Panc1 (cell line): ENCODE results near the gene IGF1R. TPM values are rescaled to one million over a fixed set of nuclear protein-coding genes. Genes with fewer than 3 reads are reported as not detected.
A peak's percentile ranks its signal among the peaks of the same experiment; 100 is the strongest.

Experiments used
- ATAC-seq: fragments of 200-7000 bp; cut with Tn5 transposase; 2 replicates; pipeline ENCODE4 v1.9.1; 2020; ENCODE audit warnings: mild to moderate bottlenecking, moderate library complexity
- BruUV-seq: library from RNA; stranded (reverse); fragments of 400-500 nt; replicated peaks from 2 replicates; lab custom pipeline; 2021; lab: Mats Ljungman, UMichigan
- CTCF ChIA-PET: fragments of 300-600 bp; sonication (Branson Sonifier 250); formaldehyde crosslinking; loops from one replicate; lab custom pipeline; 2022; ENCODE audit warnings: antibody characterized with exemption; lab: Charles Lee
- POLR2A ChIA-PET: fragments of 300-600 bp; sonication (Branson Sonifier 250); formaldehyde crosslinking; loops from one replicate; lab custom pipeline; 2022; ENCODE audit warnings: antibody characterized with exemption; lab: Charles Lee
- DNase-seq: peaks from one replicate; pipeline ENCODE4 v3.0.0-alpha.2; 2010; ENCODE audit warnings: low read depth, low spot score
- H3K27ac ChIP-seq: 2 replicates; pipeline ENCODE4 v1.5.1; 2011; ENCODE audit warnings: mild to moderate bottlenecking, low read length, inconsistent platforms
- H3K27me3 ChIP-seq: fragments of 200-500 bp; sonication (Bioruptor generic); 2 replicates; pipeline ENCODE4 v1.6.0; 2014; ENCODE audit warnings: low read length, inconsistent platforms; ENCODE audit not compliant: control insufficient read depth, insufficient read depth
- H3K36me3 ChIP-seq: fragments of 200-500 bp; sonication (Bioruptor generic); 2 replicates; pipeline ENCODE4 v1.5.1; 2014; ENCODE audit warnings: inconsistent platforms, mild to moderate bottlenecking, low read length, moderate library complexity; ENCODE audit not compliant: control insufficient read depth, insufficient read depth
- H3K4me1 ChIP-seq: 2 replicates; pipeline ENCODE4 v1.5.1; 2011; ENCODE audit warnings: inconsistent platforms, mild to moderate bottlenecking, low read length, moderate library complexity; ENCODE audit not compliant: control insufficient read depth, insufficient read depth
- H3K4me3 ChIP-seq, 2 experiments: 2 replicates each; pipeline ENCODE4 v1.5.1; 2011 to 2012; ENCODE audit warnings: low read depth in 2 of 2, low read length in 2 of 2, mild to moderate bottlenecking in 2 of 2, inconsistent platforms in 1 of 2, moderate library complexity in 1 of 2
- H3K9me3 ChIP-seq: fragments of 200-500 bp; sonication (Bioruptor generic); 2 replicates; pipeline ENCODE4 v1.5.1; 2014; ENCODE audit warnings: low read depth, mild to moderate bottlenecking, inconsistent platforms, low read length, moderate library complexity; ENCODE audit not compliant: control insufficient read depth, insufficient read depth
- CTCF ChIP-seq: fragments of 450-650 bp; IDR thresholded peaks from 2 replicates; pipeline ENCODE4 v1.5.1; 2017; ENCODE audit warnings: mild to moderate bottlenecking
- POLR2AphosphoS5 ChIP-seq: IDR thresholded peaks from 2 replicates; pipeline ENCODE4 v1.6.1; 2012; ENCODE audit warnings: mild to moderate bottlenecking, low read depth, low read length, moderate library complexity
- REST ChIP-seq, 2 experiments: IDR thresholded peaks; 2 replicates each; pipeline ENCODE4 v1.6.1; 2011 to 2012; ENCODE audit warnings: low read depth in 2 of 2, control low read depth in 1 of 2, low read length in 1 of 2, mild to moderate bottlenecking in 1 of 2, moderate library complexity in 1 of 2; ENCODE audit not compliant: insufficient read depth in 1 of 2
- SIN3A ChIP-seq: IDR thresholded peaks from 2 replicates; pipeline ENCODE4 v1.6.1; 2012; ENCODE audit warnings: low read depth, mild to moderate bottlenecking, low read length, moderate library complexity, borderline replicate concordance; ENCODE audit not compliant: insufficient read depth
- TCF7L2 ChIP-seq: IDR thresholded peaks from 2 replicates; pipeline ENCODE4 v1.6.1; 2011; ENCODE audit warnings: mild to moderate bottlenecking, low read depth, low read length, inconsistent platforms
- in situ Hi-C: cut with HindIII; loops from 2 replicates; pipeline ENCODE4 v1.10.0; 2016; ENCODE audit warnings: low sequenced_read_pairs, low pct_unique_long_range_greater_than_20kb
- intact Hi-C: fragments of 100-400 bp; cut with micrococcal nuclease; formaldehyde crosslinking; loops from one replicate; pipeline ENCODE4 v1.10.0; 2022; ENCODE audit not compliant: unreplicated experiment
- total RNA-seq: library from RNA; stranded (reverse); gene quantifications from one replicate; pipeline ENCODE4 v1.2.1, GENCODE V29; 2021; ENCODE audit not compliant: unreplicated experiment

The IGF1R gene
- total RNA-seq, 1 experiment from 2014 or later = 77.1 TPM

DNA sequence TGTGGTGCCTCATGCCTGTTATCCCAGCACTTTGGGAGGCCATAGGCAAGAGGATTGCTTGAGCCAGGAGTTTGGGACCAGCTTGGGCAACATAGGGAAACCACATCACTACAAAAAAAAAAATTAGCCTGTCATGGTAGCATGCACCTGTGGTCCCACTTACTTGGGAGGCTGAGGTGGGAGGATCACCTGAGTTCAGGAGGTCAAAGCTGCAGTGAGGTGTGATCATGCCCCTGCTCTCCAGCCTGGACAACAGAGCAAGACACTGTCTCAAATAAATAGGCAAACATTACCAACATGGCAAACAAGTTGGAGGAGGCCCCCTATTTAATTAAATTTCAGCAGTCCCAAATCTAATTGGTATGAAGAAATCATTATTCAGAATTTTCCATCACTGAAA lies 215.6 kb downstream of the IGF1R start:
- POLR2A ChIA-PET = interaction anchor here (0.6 kb wide), 1 partner anchor 136 kb away, joined by 10 read pairs; no protein-coding TSS in a partner anchor
- intact Hi-C loops (no loop called here), in situ Hi-C loops (no loop called here)
- DNase-seq = no peak
- Histone ChIP-seq H3K27me3 (no peaks in the 10 kb centered on the region), H3K27ac (peak overlapping the region; percentile 100), H3K4me3 (no peak overlapping the region), H3K36me3 (no peaks in the 10 kb centered on the region), H3K9me3 (no peaks in the 10 kb centered on the region), H3K4me1 (peaks cover 84% of the 10 kb centered on the region)
- TF ChIP-seq TCF7L2 (no peak), CTCF (no peak), SIN3A (no peak), POLR2AphosphoS5 (no peak), REST (IDR thresholded peaks at IDR 0.05; ENCODE audit: insufficient read depth in 1 of 2, low read depth in 2 of 2, low read length in 1 of 2) (no peak)
- CTCF ChIA-PET = no interaction called here
- ATAC-seq = no peak
- BruUV-seq = no TSS peak

DNA sequence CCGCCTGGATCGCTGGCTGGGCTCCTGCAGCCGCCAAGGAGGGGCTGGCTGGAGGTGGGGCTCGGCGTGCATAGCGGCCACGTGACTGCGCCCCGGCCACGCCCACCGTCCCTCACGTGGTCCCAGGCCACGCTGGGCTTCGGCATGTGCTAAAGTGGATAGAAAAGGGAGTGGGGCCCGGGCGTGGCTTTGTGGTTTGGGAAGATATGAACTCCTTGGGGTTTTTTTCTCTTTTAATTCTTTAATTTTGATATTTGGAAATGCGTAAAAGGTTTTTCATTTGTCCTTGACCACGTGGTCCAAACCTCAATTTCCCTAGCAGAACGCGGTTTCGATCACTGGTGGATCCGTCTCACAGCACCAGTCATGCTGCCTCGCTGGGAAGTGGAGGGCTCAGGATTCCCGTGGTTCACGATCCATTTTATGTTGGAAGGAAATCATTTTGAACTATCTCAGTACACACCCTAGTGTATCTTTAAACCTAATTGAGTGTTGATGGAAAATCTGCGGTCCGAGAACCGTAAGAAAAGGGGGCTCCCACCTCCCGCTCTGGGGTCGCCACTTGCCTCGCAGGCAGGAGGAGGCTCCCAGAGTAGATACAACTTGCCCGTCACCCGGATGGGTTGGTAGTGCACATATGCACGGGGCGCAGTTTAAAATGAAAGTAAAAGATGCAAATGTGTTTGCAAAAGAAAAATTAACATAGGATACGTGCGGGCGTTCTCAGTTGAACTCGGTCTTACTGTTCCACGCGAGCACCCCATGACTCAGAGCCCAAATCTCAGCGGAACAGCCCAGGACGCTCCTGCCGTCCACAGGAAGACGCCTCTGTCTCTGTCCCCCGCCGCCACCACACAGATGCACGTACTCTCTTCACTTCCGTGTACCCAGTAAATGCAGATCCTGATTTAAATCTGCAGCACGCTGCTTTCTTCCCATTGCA lies 217.3 kb downstream of the IGF1R start:
- POLR2A ChIA-PET = interaction anchor here (0.6 to 0.8 kb wide), 3 partner anchors 10 to 1976 kb away, joined by 3 read pairs; no protein-coding TSS in a partner anchor
- no peaks in the 10 kb centered on the region for H3K9me3 ChIP-seq
- peak; percentile 93 for ATAC-seq
- CTCF ChIA-PET = no interaction called here
- H3K4me3 ChIP-seq = peak overlapping the region; percentile 55 to 79
- intact Hi-C loops (loop anchor here (5.0 kb wide), 2 partner anchors 37 to 197 kb away; no protein-coding TSS in a partner anchor), in situ Hi-C loops (no loop called here)
- TF ChIP-seq REST (IDR thresholded peaks at IDR 0.05; ENCODE audit: insufficient read depth in 1 of 2, low read depth in 2 of 2, low read length in 1 of 2) (no peak), SIN3A (0 out of 2 replicates have a peak, but pooled peaks have one; percentile 72), CTCF (no peak), POLR2AphosphoS5 (peak; percentile 65; the same call in 1 of the 2 replicates), TCF7L2 (no peak)
- BruUV-seq = TSS peak; percentile 53
- peak overlapping the region; percentile 100 for H3K27ac ChIP-seq
- no peaks in the 10 kb centered on the region for H3K36me3 ChIP-seq
- no peak for DNase-seq
- H3K27me3 ChIP-seq = no peaks in the 10 kb centered on the region
- peaks cover 76% of the 10 kb centered on the region for H3K4me1 ChIP-seq
